Loucy (cell line): ENCODE data around the gene RAC2.

Experiments
- EZH2phosphoT487 ChIP-seq: fragments of 200-600 bp; IDR thresholded peaks from 2 replicates; pipeline ENCODE4 v1.6.1; 2018; ENCODE audit warnings: antibody characterized with exemption, mild to moderate bottlenecking, moderate library complexity, borderline replicate concordance
- TF ChIP-seq, protein P1 (sequence below): fragments of 200-600 bp; sonication (generic); conservative IDR thresholded peaks from 2 replicates; pipeline ENCODE4 v1.5.1; 2014; ENCODE audit warnings: mild to moderate bottlenecking, antibody characterized with exemption, low read length

GRCh38 chr22:37232140-37232998 lies 11.7 kb downstream of the RAC2 start:
- TF ChIP-seq, protein P1, sequence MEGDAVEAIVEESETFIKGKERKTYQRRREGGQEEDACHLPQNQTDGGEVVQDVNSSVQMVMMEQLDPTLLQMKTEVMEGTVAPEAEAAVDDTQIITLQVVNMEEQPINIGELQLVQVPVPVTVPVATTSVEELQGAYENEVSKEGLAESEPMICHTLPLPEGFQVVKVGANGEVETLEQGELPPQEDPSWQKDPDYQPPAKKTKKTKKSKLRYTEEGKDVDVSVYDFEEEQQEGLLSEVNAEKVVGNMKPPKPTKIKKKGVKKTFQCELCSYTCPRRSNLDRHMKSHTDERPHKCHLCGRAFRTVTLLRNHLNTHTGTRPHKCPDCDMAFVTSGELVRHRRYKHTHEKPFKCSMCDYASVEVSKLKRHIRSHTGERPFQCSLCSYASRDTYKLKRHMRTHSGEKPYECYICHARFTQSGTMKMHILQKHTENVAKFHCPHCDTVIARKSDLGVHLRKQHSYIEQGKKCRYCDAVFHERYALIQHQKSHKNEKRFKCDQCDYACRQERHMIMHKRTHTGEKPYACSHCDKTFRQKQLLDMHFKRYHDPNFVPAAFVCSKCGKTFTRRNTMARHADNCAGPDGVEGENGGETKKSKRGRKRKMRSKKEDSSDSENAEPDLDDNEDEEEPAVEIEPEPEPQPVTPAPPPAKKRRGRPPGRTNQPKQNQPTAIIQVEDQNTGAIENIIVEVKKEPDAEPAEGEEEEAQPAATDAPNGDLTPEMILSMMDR: no peak
- TF ChIP-seq EZH2phosphoT487: no peak
